Endothelial cell (in vitro differentiated cells): Measurements from ENCODE around the gene ARL3. TPM values are rescaled to one million over a fixed set of nuclear protein-coding genes. Genes with fewer than 3 reads are reported as not detected.

Experiments
- DNase-seq: peaks from one replicate; pipeline ENCODE4 v3.0.0; 2021; ENCODE audit warnings: low spot score
- H3K27ac Mint-ChIP-seq: one replicate; pipeline ENCODE4 v1.8.0; 2021; ENCODE audit warnings: mixed read lengths, inconsistent platforms; ENCODE audit not compliant: unreplicated experiment
- H3K27me3 Mint-ChIP-seq: one replicate; pipeline ENCODE4 v1.8.0; 2021; ENCODE audit warnings: mild to moderate bottlenecking, moderate library complexity, mixed read lengths, inconsistent platforms; ENCODE audit not compliant: unreplicated experiment
- H3K36me3 Mint-ChIP-seq: one replicate; pipeline ENCODE4 v1.8.0; 2021; ENCODE audit warnings: mild to moderate bottlenecking, low read depth, mixed read lengths, inconsistent platforms; ENCODE audit not compliant: unreplicated experiment
- H3K4me1 Mint-ChIP-seq: one replicate; pipeline ENCODE4 v1.8.0; 2021; ENCODE audit warnings: mild to moderate bottlenecking, mixed read lengths, inconsistent platforms; ENCODE audit not compliant: unreplicated experiment
- H3K4me3 Mint-ChIP-seq: one replicate; pipeline ENCODE4 v1.8.0; 2021; ENCODE audit warnings: mild to moderate bottlenecking, mixed read lengths, inconsistent platforms; ENCODE audit not compliant: unreplicated experiment
- H3K9me3 Mint-ChIP-seq: one replicate; pipeline ENCODE4 v1.8.0; 2021; ENCODE audit warnings: mixed read lengths, inconsistent platforms; ENCODE audit not compliant: unreplicated experiment
- total RNA-seq: library from RNA; stranded (reverse); fragmentation: NEBNext Ultra II Directional; extraction: Animal tissue kit (Norgen Biotek cat#: 25700); gene quantifications from one replicate; pipeline ENCODE4 v1.2.1, GENCODE V29; 2021; ENCODE audit not compliant: unreplicated experiment
- TF ChIP-seq, protein P1 (sequence below): fragments of 200-600 bp; sonication (generic); IDR thresholded peaks from one replicate; pipeline ENCODE4 v1.5.0; 2021; ENCODE audit warnings: antibody characterized with exemption; ENCODE audit not compliant: unreplicated experiment

Gene ARL3
- total RNA-seq, 1 donor from 2014 or later = 9.0 TPM

DNA sequence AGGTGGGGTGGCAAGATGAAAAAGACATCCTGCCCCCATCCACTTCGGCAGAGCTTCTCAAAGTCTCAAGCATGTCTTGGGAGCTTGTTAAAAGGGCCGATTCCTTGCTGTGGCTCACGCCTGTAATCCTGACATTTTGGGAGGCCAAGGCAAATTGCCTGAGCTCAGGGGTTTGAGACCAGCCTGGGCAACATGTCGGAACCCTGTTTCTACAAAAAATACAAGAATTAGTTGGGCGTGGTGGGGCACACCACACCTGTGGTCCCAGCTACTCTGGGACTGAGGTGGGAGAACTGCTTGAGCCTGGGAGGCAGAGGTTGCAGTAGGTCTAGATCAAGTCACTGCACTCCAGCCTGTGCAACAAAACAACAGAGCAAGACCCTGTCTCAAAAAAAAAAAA, 55.4 kb downstream of the ARL3 start:
- Mint-ChIP-seq H3K27me3 (peaks cover 26% of the 10 kb centered on the region), H3K9me3 (no peaks in the 10 kb centered on the region), H3K36me3 (peaks cover 27% of the 10 kb centered on the region), H3K4me1 (peaks cover 24% of the 10 kb centered on the region), H3K27ac (no peak overlapping the region), H3K4me3 (no peak overlapping the region)
- TF ChIP-seq, protein P1, sequence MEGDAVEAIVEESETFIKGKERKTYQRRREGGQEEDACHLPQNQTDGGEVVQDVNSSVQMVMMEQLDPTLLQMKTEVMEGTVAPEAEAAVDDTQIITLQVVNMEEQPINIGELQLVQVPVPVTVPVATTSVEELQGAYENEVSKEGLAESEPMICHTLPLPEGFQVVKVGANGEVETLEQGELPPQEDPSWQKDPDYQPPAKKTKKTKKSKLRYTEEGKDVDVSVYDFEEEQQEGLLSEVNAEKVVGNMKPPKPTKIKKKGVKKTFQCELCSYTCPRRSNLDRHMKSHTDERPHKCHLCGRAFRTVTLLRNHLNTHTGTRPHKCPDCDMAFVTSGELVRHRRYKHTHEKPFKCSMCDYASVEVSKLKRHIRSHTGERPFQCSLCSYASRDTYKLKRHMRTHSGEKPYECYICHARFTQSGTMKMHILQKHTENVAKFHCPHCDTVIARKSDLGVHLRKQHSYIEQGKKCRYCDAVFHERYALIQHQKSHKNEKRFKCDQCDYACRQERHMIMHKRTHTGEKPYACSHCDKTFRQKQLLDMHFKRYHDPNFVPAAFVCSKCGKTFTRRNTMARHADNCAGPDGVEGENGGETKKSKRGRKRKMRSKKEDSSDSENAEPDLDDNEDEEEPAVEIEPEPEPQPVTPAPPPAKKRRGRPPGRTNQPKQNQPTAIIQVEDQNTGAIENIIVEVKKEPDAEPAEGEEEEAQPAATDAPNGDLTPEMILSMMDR = no peak
- DNase-seq = no peak

DNA sequence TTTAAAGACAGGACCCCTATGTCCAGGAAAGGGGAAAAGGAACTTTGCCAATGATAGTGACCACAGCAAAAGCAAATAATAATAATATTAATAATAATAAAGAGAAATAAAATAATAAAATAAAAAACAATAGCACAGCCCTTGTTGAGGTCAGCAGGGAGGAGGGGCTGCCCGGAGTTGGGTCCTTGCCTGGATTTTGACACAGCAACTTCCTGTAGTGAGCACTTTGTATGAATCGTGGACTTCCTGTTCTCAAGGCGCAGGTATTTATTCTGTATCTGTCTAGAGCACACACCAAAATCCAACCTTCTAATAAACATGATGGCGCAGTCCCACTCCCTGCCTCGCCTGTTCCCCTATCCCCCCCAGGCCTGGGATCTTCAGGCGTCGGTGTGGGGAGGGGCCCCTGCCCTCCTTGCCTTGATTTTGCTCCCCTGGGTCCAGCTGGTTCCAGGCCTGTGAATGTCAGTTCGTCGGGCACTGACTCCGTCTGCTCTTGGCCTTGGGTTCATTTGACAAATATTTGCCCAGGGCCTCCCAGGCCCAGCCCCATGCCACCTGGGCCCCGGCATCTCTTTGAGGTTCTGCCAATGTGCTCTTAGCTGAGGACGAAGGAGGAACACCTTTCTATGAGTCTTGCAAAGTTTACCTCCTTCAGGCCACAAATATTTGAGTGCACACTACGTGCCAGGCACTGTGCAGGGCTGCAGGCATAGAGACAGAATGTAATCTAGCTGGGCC, 56.0 kb downstream of the ARL3 start:
- DNase-seq = no peak
- peak overlapping the region; percentile 17 for H3K27ac Mint-ChIP-seq
- TF ChIP-seq, protein P1 = no peak
- H3K4me3 Mint-ChIP-seq = peak overlapping the region; percentile 40
- H3K36me3 Mint-ChIP-seq = peaks cover 34% of the 10 kb centered on the region
- no peaks in the 10 kb centered on the region for H3K9me3 Mint-ChIP-seq
- peaks cover 29% of the 10 kb centered on the region for H3K4me1 Mint-ChIP-seq
- peaks cover 28% of the 10 kb centered on the region for H3K27me3 Mint-ChIP-seq

DNA sequence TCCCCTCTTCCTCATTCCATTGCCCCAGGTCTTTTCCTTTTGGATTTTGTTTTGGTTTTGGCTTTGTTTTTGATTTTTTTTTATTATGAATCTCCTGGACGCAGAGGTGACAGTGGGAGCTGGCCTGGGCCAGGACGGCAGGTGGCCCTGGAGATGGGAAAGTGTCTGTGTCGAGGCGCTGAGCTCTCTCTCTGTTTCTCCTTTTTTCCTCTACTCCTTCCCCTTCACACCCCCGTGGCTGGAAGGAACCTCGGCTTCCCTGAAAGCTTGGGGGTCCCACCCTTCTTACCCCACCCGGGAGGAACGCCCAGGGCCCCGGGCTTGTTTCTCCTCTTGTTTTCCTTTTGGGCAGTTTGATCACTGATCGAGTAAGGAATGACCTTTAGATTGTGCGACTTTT, 56.7 kb downstream of the ARL3 start:
- Mint-ChIP-seq H3K36me3 (peaks cover 41% of the 10 kb centered on the region), H3K9me3 (no peaks in the 10 kb centered on the region), H3K27me3 (peaks cover 28% of the 10 kb centered on the region), H3K4me1 (peaks cover 33% of the 10 kb centered on the region), H3K27ac (peak overlapping the region; percentile 17), H3K4me3 (peak overlapping the region; percentile 40)
- TF ChIP-seq, protein P1 = no peak
- DNase-seq = no peak

DNA sequence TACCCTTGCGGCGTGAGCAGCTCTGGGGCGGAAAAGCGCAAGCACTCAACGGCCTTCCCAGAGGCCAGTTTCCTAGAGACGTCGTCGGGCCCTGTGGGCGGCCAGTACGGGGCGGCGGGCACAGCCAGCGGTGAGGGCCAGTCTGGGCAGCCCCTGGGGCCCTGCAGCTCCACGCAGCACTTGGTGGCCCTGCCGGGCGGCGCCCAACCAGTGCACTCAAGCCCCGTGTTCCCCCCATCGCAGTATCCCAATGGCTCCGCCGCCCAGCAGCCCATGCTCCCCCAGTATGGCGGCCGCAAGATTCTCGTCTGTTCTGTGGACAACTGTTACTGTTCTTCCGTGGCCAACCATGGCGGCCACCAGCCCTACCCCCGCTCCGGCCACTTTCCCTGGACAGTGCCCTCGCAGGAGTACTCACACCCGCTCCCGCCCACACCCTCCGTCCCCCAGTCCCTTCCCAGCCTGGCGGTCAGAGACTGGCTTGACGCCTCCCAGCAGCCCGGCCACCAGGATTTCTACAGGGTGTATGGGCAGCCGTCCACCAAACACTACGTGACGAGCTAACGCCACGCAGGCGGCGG, 57.3 kb downstream of the ARL3 start:
- Mint-ChIP-seq H3K4me3 (no peak overlapping the region), H3K36me3 (peaks cover 47% of the 10 kb centered on the region), H3K4me1 (peaks cover 38% of the 10 kb centered on the region), H3K9me3 (no peaks in the 10 kb centered on the region), H3K27ac (no peak overlapping the region), H3K27me3 (peaks cover 24% of the 10 kb centered on the region)
- DNase-seq = no peak
- TF ChIP-seq, protein P1 = no peak

DNA sequence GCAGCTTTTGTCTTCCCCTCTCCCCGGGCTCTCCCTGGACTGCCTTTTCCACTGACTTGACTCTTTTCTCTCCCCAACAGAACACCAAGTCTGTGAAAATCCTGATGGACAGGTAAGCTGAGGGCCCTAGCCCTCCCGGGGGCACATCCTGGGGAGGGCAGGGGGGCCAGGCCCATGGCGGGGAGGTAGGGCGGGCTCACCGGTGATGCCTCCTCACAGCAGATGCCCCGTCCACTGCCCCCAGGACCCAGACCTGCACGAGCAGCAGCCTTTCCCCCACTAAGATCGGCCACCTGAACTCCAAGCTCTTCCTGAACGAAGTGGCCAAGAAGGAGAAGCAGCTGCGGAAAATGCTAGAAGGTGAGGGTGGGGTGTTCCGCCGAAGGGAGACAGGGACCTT, 58.2 kb downstream of the ARL3 start:
- TF ChIP-seq, protein P1 = no peak
- Mint-ChIP-seq H3K4me3 (no peak overlapping the region), H3K9me3 (no peaks in the 10 kb centered on the region), H3K27ac (no peak overlapping the region), H3K27me3 (peaks cover 25% of the 10 kb centered on the region), H3K4me1 (peaks cover 39% of the 10 kb centered on the region), H3K36me3 (peaks cover 47% of the 10 kb centered on the region)
- no peak for DNase-seq
